Spleen (tissue), 7 donors: ENCODE results near the gene BDH1.

Experiments
- POLR2A ChIP-seq, 3 donors: fragments of 450-650 bp; IDR thresholded peaks; one replicate each; pipeline ENCODE4 v1.5.1; 2017; ENCODE audit warnings: antibody characterized with exemption in 3 of 3, mild to moderate bottlenecking in 1 of 3
- POLR2AphosphoS5 ChIP-seq, 3 donors: sonication (generic); formaldehyde crosslinking; IDR thresholded peaks; one replicate each; pipeline ENCODE4 v1.5.1; 2017; ENCODE audit warnings: antibody characterized with exemption in 3 of 3
- TF ChIP-seq, protein P1 (sequence below), 11 experiments: fragments of 200-600 bp in 7 of 11; fragments of 450-650 bp in 4 of 11; sonication (generic) in 4 of 11; IDR thresholded peaks in 8 of 11; conservative IDR thresholded peaks in 3 of 11; 1 replicate in 7 of 11; 2 replicates in 4 of 11; pipeline versions ENCODE4 v1.4.0 to v1.8.0; 2016 to 2021; ENCODE audit warnings: antibody characterized with exemption in 11 of 11, inconsistent platforms in 4 of 11, mild to moderate bottlenecking in 1 of 11
- donor health status: DM: no; HTN: no; CAD: no; lungs with moderate emphysema.
- donor health status: DM: no; HTN: no; CAD: no.
- donor health status: DM: no; HTN: no; CAD: no.

DNA sequence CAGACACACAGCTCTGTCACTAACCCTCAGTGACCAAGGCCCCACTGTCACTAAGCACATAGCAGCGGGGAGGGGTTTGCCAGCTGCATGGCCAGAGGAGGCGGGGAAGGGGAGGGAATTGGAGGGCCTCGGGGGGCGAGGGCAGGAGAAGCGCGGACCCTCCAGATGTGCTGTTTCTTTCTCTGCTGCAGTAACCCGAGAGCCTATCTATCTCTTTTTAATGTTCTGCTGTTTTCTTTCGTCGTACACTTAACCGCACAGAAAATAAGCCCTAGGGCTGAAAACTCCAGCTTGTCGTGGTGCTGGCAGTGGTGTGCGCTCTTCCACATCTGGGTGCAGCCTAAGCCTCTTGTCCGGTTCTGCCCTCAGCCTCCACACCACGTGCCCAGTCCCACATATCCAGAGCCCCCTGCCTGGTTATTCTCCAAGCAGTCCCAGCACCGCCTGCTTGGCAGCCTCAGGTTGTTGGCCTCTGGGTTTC, 51.1 kb downstream of the BDH1 start:
- TF ChIP-seq, protein P1, sequence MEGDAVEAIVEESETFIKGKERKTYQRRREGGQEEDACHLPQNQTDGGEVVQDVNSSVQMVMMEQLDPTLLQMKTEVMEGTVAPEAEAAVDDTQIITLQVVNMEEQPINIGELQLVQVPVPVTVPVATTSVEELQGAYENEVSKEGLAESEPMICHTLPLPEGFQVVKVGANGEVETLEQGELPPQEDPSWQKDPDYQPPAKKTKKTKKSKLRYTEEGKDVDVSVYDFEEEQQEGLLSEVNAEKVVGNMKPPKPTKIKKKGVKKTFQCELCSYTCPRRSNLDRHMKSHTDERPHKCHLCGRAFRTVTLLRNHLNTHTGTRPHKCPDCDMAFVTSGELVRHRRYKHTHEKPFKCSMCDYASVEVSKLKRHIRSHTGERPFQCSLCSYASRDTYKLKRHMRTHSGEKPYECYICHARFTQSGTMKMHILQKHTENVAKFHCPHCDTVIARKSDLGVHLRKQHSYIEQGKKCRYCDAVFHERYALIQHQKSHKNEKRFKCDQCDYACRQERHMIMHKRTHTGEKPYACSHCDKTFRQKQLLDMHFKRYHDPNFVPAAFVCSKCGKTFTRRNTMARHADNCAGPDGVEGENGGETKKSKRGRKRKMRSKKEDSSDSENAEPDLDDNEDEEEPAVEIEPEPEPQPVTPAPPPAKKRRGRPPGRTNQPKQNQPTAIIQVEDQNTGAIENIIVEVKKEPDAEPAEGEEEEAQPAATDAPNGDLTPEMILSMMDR (IDR thresholded peaks at IDR 0.05 in 8 of 11, conservative IDR thresholded peaks at IDR 0.05 in 3 of 11), result no peak
- no peak for TF ChIP-seq POLR2A (IDR thresholded peaks at IDR 0.05)
- TF ChIP-seq POLR2AphosphoS5 (IDR thresholded peaks at IDR 0.05), result no peak
